Measurements from ENCODE around the gene ZIM2. TPM values are rescaled to one million over a fixed set of nuclear protein-coding genes. Genes with fewer than 3 reads are reported as not detected.

Gene ZIM2
- total RNA-seq, 2 donors from 2014 or later, result not detected

DNA sequence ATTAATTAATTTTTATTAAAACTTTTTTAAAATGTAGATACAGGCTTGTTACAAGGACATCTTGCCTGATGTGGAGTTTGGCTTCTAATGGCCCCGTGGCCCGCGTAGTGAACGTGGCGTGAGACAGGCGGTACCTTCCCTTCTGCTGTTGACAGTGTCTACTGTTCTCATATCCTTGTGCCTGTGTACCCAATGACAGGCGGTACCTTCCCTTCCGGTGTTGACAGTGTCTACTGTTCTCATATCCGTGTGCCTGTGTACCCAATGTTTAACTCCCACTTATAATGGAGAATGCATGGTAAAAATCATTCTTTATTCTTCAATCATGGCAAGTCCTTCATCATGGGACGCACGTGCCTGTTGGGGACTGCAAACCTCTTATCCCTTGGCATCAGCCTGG is 89.9 kb downstream of the ZIM2 start:
- peaks cover 13 to 16% of the 10 kb centered on the region in 2 donors for H3K36me3 Mint-ChIP-seq (ENCODE audit: insufficient read depth in 2 of 2)
- H3K4me1 Mint-ChIP-seq (ENCODE audit: low read depth), result no peaks in the 10 kb centered on the region
- no peak for ATAC-seq (replicated peaks in 1 of 2)
- H3K9me3 Mint-ChIP-seq, result peaks cover 15 to 16% of the 10 kb centered on the region in 2 donors
- no peaks in the 10 kb centered on the region for H3K27me3 Mint-ChIP-seq (ENCODE audit: low read depth)
- no peak overlapping the region for H3K4me3 Mint-ChIP-seq
- no peak for DNase-seq
- H3K27ac Mint-ChIP-seq, result no peak overlapping the region

DNA sequence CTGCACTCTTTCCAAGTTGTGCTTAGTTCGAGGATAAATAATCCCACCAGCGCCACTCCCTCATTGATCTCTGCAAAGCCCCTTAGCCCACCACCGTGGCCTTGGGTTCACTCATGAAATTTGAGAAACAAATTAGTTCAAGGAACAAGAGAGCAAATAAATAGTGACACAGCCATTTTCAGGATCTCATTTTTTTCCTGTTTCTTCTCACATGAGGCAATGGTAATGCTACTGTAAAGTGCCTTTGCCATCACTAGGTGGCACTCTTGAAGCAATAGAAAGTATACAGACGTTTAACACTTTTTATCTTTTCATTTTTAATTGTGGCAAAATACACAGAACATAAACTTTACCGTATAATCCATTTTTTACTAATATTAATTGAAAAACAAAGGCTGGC is 92.1 kb downstream of the ZIM2 start:
- peaks cover 15 to 19% of the 10 kb centered on the region in 2 donors for H3K9me3 Mint-ChIP-seq
- no peaks in the 10 kb centered on the region for H3K27me3 Mint-ChIP-seq (ENCODE audit: low read depth)
- no peaks in the 10 kb centered on the region for H3K4me1 Mint-ChIP-seq (ENCODE audit: low read depth)
- no peak for ATAC-seq (replicated peaks in 1 of 2)
- DNase-seq, result no peak
- H3K27ac Mint-ChIP-seq, result no peak overlapping the region
- no peak overlapping the region for H3K4me3 Mint-ChIP-seq
- peaks cover 17 to 20% of the 10 kb centered on the region in 2 donors for H3K36me3 Mint-ChIP-seq (ENCODE audit: insufficient read depth in 2 of 2)

DNA sequence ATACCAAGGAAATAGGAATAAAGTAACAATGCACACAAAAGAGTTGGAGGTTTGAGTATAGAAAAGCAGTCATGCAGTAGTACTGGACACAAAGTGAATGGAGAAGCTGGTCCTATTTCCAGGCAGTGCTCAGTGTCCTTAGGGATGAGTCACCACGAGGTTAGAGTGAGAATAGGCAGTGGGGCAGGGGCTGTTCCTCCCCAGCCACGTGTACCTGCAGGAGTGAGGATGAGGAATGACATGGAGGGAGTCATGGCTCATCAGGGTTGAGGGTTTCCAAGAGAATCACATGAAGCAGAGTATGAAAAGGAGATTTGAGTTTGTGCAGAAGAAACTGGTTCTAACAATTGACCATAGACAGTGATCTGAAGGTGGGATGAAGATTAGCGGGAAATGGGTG is 94.2 kb downstream of the ZIM2 start:
- no peak for DNase-seq
- H3K4me1 Mint-ChIP-seq (ENCODE audit: low read depth), result no peaks in the 10 kb centered on the region
- no peak overlapping the region for H3K4me3 Mint-ChIP-seq
- peaks cover 17 to 19% of the 10 kb centered on the region in 2 donors for H3K9me3 Mint-ChIP-seq
- H3K27ac Mint-ChIP-seq, result no peak overlapping the region
- no peak for ATAC-seq (replicated peaks in 1 of 2)
- H3K36me3 Mint-ChIP-seq (ENCODE audit: insufficient read depth in 2 of 2), result peaks cover 17 to 22% of the 10 kb centered on the region in 2 donors
- no peaks in the 10 kb centered on the region for H3K27me3 Mint-ChIP-seq (ENCODE audit: low read depth)

DNA sequence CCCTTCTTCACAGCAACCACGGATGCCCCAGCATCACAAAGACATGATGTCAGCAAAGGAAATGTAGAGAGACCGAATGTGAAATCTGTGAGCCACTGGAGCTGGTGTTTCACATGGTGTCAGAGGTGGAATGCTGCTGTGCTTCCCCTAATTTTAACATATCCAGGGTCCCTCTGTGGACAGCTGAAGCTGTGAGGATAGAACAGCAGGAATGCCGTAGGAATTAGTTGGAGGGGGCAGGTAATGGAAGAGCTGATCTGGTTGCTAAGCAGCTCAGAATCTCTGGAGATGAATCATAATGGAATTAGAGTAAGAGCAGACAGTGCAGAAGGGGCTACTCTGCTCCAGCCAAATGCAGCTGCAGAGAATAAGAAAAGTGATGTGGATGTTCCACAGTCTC is 100.0 kb downstream of the ZIM2 start:
- DNase-seq (no peak), ATAC-seq (replicated peaks in 1 of 2) (no peak)
- H3K9me3 Mint-ChIP-seq, result peaks cover 14 to 28% of the 10 kb centered on the region in 2 donors
- H3K27me3 Mint-ChIP-seq (ENCODE audit: low read depth), result no peaks in the 10 kb centered on the region
- H3K36me3 Mint-ChIP-seq (ENCODE audit: insufficient read depth in 2 of 2), result peaks cover 8 to 39% of the 10 kb centered on the region in 2 donors
- no peak overlapping the region for H3K27ac Mint-ChIP-seq
- H3K4me1 Mint-ChIP-seq (ENCODE audit: low read depth), result no peaks in the 10 kb centered on the region
- no peak overlapping the region for H3K4me3 Mint-ChIP-seq

DNA sequence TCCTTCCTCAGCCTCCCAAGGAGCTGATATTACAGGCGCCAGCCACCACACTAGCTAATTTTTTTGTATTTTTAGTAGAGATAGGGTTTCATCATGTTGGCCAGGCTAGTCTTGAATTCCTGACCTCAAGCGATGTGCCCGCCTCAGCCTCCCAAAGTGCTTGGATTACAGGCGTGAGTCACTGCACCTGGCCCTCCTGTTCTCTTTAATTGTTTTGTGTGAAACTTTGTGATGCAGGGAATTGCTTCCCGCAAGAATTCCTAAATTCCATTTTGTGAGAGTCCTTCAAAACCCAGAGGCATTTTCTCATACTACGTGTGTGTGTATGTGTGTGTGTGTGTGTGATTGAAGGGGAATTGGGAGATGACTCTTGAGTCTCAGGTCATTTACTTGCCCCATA is 104.0 kb downstream of the ZIM2 start:
- H3K27ac Mint-ChIP-seq, result no peak overlapping the region
- ATAC-seq (replicated peaks in 1 of 2), result no peak

DNA sequence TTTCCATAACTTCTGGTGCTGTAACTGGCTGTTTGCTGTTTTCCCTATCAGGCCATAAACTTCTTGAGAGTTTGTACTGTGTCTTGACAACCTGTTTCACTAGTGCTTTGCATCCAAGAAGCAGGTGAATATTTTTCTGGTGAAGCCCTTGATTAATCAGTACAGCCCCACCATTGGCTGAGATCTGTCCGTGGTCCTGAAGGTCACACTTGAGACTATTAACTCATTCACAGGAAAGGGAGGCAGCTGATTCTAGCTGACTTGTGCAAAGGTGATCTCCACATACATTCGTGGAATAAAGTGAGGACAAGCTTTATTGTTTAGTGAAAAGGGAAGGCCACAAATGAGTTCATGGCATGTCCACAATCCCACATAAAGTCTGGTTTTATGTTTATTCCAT is 107.5 kb downstream of the ZIM2 start:
- no peak for ATAC-seq (replicated peaks in 1 of 2)
- Mint-ChIP-seq H3K4me1 (ENCODE audit: low read depth) (no peaks in the 10 kb centered on the region), H3K4me3 (no peak overlapping the region), H3K27ac (no peak overlapping the region), H3K9me3 (peaks cover 18 to 31% of the 10 kb centered on the region in 2 donors), H3K36me3 (ENCODE audit: insufficient read depth in 2 of 2) (peaks cover 7 to 36% of the 10 kb centered on the region in 2 donors), H3K27me3 (ENCODE audit: low read depth) (no peaks in the 10 kb centered on the region)
- DNase-seq, result no peak

More for the DNA sequence above, 104.0 kb downstream of the ZIM2 start:
- DNase-seq, result no peak
- H3K9me3 Mint-ChIP-seq, result peaks cover 22 to 39% of the 10 kb centered on the region in 2 donors
- H3K27me3 Mint-ChIP-seq (ENCODE audit: low read depth), result no peaks in the 10 kb centered on the region
- H3K4me3 Mint-ChIP-seq, result no peak overlapping the region
- H3K36me3 Mint-ChIP-seq (ENCODE audit: insufficient read depth in 2 of 2), result peaks cover 8 to 44% of the 10 kb centered on the region in 2 donors
- H3K4me1 Mint-ChIP-seq (ENCODE audit: low read depth), result no peaks in the 10 kb centered on the region

DNA sequence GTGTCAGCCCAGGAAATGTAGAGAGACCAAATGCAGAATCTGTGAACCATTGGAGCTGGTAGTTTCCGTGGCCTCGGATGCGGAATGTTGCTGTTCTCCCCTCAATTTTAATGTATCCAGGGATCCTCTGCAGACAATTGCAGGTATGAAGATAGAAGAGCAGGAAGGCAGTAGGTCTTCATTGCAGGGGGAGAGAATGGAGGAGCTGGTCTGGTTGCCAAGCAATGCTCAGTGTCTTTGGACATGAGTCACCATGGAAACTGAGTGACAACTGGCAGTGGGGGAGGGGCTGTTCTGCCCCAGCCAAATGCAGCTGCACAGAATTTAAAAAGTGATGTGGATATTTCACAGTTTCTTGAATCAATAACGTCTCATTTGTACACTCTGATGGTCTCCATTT is 112.8 kb downstream of the ZIM2 start:
- peaks cover 17 to 24% of the 10 kb centered on the region in 2 donors for H3K9me3 Mint-ChIP-seq
- peaks cover 14 to 24% of the 10 kb centered on the region in 2 donors for H3K36me3 Mint-ChIP-seq (ENCODE audit: insufficient read depth in 2 of 2)
- H3K27ac Mint-ChIP-seq, result no peak overlapping the region
- H3K4me1 Mint-ChIP-seq (ENCODE audit: low read depth), result no peaks in the 10 kb centered on the region
- H3K27me3 Mint-ChIP-seq (ENCODE audit: low read depth), result no peaks in the 10 kb centered on the region
- no peak for ATAC-seq (replicated peaks in 1 of 2)
- H3K4me3 Mint-ChIP-seq, result no peak overlapping the region
- DNase-seq, result no peak

DNA sequence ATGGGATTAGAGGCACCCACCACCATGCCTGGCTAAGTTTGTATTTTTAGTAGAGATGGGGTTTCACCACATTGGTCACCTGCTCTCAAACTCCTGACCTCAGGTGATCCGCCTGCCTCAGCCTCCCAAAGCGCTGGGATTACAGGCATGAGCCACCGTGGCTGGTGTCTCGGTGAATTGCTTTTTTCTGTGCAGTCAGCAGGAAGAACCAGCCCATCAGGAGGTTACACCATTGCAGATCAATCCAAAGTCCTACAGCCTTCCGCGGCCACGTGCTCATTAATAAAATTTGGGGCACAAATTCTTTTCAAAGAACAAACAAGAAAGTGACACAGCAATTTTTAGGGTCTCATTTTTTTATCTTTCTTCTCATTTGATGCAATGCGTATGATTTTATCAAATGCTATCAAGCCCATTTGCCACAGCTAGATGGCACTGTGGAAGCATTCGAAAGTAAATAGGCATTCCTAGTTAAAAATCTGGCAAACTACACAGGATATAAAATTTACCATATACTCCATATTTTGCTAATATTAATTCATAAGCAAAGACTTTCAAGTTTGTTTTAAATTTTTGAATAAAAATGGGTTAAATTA is 114.6 kb downstream of the ZIM2 start:
- no peak overlapping the region for H3K27ac Mint-ChIP-seq
- H3K4me3 Mint-ChIP-seq, result no peak overlapping the region
- ATAC-seq (replicated peaks in 1 of 2), result no peak
- peaks cover 20 to 25% of the 10 kb centered on the region in 2 donors for H3K9me3 Mint-ChIP-seq
- H3K27me3 Mint-ChIP-seq (ENCODE audit: low read depth), result no peaks in the 10 kb centered on the region
- no peaks in the 10 kb centered on the region for H3K4me1 Mint-ChIP-seq (ENCODE audit: low read depth)
- H3K36me3 Mint-ChIP-seq (ENCODE audit: insufficient read depth in 2 of 2), result peaks cover 17 to 20% of the 10 kb centered on the region in 2 donors
- DNase-seq, result no peak

Other genes starting within 250 kb of the ZIM2 start
- gene ZNF71, start 245.4 kb downstream of the ZIM2 start, total RNA-seq, result 1 to 10 TPM; 5.8 to 6.9 TPM
- under 1 TPM; 0.35 to 0.36 TPM for gene SMIM17, start 197.6 kb downstream of the ZIM2 start, total RNA-seq
- gene ZNF835, start 169.0 kb downstream of the ZIM2 start, total RNA-seq, result 1 to 10 TPM in 1 of 2 donors, under 1 TPM in 1; 0.53 to 1.3 TPM
- gene PEG3, start within 50 bp of the ZIM2 start, total RNA-seq, result under 1 TPM; 0.05 to 0.12 TPM

Data from activated T-cell treated with anti-CD3 and anti-CD28 coated beads, Interleukin-2, amount 50 U/mL, for 72 hours (primary cell).